HepG2 (cell line): ENCODE data around the gene CIAPIN1. TPM values are rescaled to one million over a fixed set of nuclear protein-coding genes. Genes with fewer than 3 reads are reported as not detected.

Source experiments
- FOXO1 ChIP-seq: sonication (generic); formaldehyde crosslinking; IDR thresholded peaks from 2 replicates; pipeline ENCODE4 v1.4.0; 2020; ENCODE audit warnings: missing genetic modification reagents
- IKZF4 ChIP-seq: sonication (generic); formaldehyde crosslinking; IDR thresholded peaks from 2 replicates; pipeline ENCODE4 v1.5.1; 2020; ENCODE audit warnings: borderline replicate concordance, mild to moderate bottlenecking, low read depth, missing genetic modification reagents; ENCODE audit errors: not compliant biosample characterization
- KDM2A ChIP-seq: sonication (generic); formaldehyde crosslinking; IDR thresholded peaks from 2 replicates; pipeline ENCODE4 v1.4.0; 2020; ENCODE audit warnings: low read depth, missing genetic modification reagents, borderline replicate concordance
- KLF6 ChIP-seq: IDR thresholded peaks from 2 replicates; pipeline ENCODE4 v1.8.0; 2016; ENCODE audit warnings: missing biosample characterization, missing genetic modification reagents
- NCOA1 ChIP-seq: sonication (generic); formaldehyde crosslinking; IDR thresholded peaks from 2 replicates; pipeline ENCODE4 v1.9.0; 2021; ENCODE audit warnings: missing genetic modification reagents
- NFKB2 ChIP-seq: sonication (generic); formaldehyde crosslinking; IDR thresholded peaks from 2 replicates; pipeline ENCODE4 v1.4.0; 2020; ENCODE audit warnings: missing genetic modification reagents, borderline replicate concordance
- NONO ChIP-seq, 2 experiments: fragments of 450-650 bp in 1 of 2; sonication (generic) in 1 of 2; formaldehyde crosslinking in 1 of 2; IDR thresholded peaks in 1 of 2; conservative IDR thresholded peaks in 1 of 2; 2 replicates each; pipeline versions ENCODE4 v1.6.1 to v1.8.0; 2017 to 2022; ENCODE audit warnings: mild to moderate bottlenecking in 1 of 2, missing genetic modification reagents in 1 of 2, moderate library complexity in 1 of 2
- RFXAP ChIP-seq: sonication (generic); formaldehyde crosslinking; IDR thresholded peaks from 2 replicates; pipeline ENCODE4 v1.4.0; 2020; ENCODE audit warnings: missing genetic modification reagents, borderline replicate concordance
- RNF2 ChIP-seq: fragments of 450-650 bp; conservative IDR thresholded peaks from 2 replicates; pipeline ENCODE4 v1.6.1; 2016; ENCODE audit warnings: low read depth
- ZBTB7A ChIP-seq: sonication (generic); formaldehyde crosslinking; IDR thresholded peaks from 2 replicates; pipeline ENCODE4 v1.8.0; 2022; ENCODE audit warnings: mild to moderate bottlenecking, missing genetic modification reagents
- ZNF329 ChIP-seq: sonication (generic); formaldehyde crosslinking; IDR thresholded peaks from 2 replicates; pipeline ENCODE4 v1.9.0; 2021; ENCODE audit warnings: low read depth, mild to moderate bottlenecking, missing genetic modification reagents
- ZNF337 ChIP-seq: sonication (generic); formaldehyde crosslinking; IDR thresholded peaks from 2 replicates; pipeline ENCODE4 v1.5.1; 2020; ENCODE audit warnings: missing genetic modification reagents, low read depth, mild to moderate bottlenecking, borderline replicate concordance
- ZNF441 ChIP-seq: sonication (generic); formaldehyde crosslinking; IDR thresholded peaks from 2 replicates; pipeline ENCODE4 v1.7.0; 2021; ENCODE audit warnings: missing genetic modification reagents, borderline replicate concordance
- ZNF713 ChIP-seq: sonication (generic); formaldehyde crosslinking; IDR thresholded peaks from 2 replicates; pipeline ENCODE4 v1.4.0; 2020; ENCODE audit warnings: mild to moderate bottlenecking, missing genetic modification reagents
- ZNF781 ChIP-seq: sonication (generic); formaldehyde crosslinking; IDR thresholded peaks from 2 replicates; pipeline ENCODE4 v1.5.1; 2020; ENCODE audit warnings: borderline replicate concordance, mild to moderate bottlenecking, missing genetic modification reagents; ENCODE audit errors: not compliant biosample characterization
- ZNF782 ChIP-seq: sonication (generic); formaldehyde crosslinking; IDR thresholded peaks from 2 replicates; pipeline ENCODE4 v1.4.0; 2020; ENCODE audit warnings: missing genetic modification reagents, mild to moderate bottlenecking, borderline replicate concordance
- polyA plus RNA-seq, 8 experiments: library from polyadenylated mRNA; depleted of rRNA in 3 of 8; stranded (reverse) in 7 of 8; unstranded in 1 of 8; fragments of >200 nt; fragmentation: Illumina TruSeq in 4 of 8; extraction: Trizol in 4 of 8; gene quantifications; 2 replicates each; pipeline versions ENCODE4 v1.2.1 to v1.2.3, GENCODE V29; 2011 to 2016; ENCODE audit warnings: low read depth in 4 of 8, missing spikeins in 1 of 8, mixed read lengths in 1 of 8; ENCODE audit not compliant: insufficient read depth in 1 of 8
- total RNA-seq, 5 experiments: library from RNA; depleted of rRNA; stranded (reverse); fragments of >200 nt; fragmentation: Illumina TruSeq; extraction: Trizol; gene quantifications; 2 replicates each; pipeline ENCODE4 v1.2.3, GENCODE V29; 2016; ENCODE audit warnings: low read depth in 1 of 5
- TF ChIP-seq, protein P1 (sequence below): sonication (generic); formaldehyde crosslinking; IDR thresholded peaks from 2 replicates; pipeline ENCODE4 v1.4.0; 2020; ENCODE audit warnings: mild to moderate bottlenecking, missing genetic modification reagents
- TF ChIP-seq, protein P2 (sequence below): sonication (generic); formaldehyde crosslinking; IDR thresholded peaks from 2 replicates; pipeline ENCODE4 v1.5.0; 2020; ENCODE audit warnings: mild to moderate bottlenecking, missing genetic modification reagents
- TF ChIP-seq, protein P3 (sequence below): sonication (generic); formaldehyde crosslinking; IDR thresholded peaks from 2 replicates; pipeline ENCODE4 v1.4.0; 2020; ENCODE audit warnings: mild to moderate bottlenecking, missing genetic modification reagents

CIAPIN1 gene
- total and polyA plus RNA-seq, 2 of the 13 experiments (the other 11 are each of a cell fraction or from before 2014, with no cell fraction given), result 69.3 to 89.7 TPM

DNA sequence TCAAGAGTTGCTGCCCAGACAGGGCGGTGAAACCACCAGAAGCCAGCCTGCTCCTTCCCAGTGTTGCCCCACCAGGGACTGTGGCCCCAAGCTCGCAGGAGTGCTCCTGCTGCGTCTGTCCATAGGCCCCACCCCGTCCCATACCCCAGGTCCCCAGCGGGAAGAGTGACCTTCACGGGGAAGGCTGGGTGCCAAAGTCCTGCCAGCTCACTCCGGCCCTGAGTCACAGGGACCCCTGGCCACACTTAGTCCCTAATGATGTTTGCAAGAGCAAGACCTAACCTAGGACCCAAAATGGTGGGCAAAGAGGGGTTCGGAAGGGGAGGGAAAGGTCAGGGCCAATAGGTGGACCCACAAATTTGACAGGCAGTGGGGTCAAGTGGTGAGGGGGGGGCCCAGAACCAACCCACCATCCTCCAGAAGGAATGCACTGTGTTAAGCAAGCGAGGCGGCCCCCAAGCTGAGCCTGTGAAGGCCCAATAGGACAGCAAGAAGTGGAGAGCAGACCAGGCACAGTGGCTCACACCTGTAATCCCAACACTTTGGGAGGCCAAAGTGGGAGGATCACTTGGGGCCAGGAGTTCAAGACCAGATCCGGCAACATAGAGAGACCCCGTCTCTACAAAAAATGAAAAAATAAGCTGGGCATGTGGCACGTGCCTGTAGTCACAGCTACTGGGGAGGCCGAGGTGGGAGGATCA, 35.8 kb upstream of the CIAPIN1 start (continued):
- TF ChIP-seq, protein P1, sequence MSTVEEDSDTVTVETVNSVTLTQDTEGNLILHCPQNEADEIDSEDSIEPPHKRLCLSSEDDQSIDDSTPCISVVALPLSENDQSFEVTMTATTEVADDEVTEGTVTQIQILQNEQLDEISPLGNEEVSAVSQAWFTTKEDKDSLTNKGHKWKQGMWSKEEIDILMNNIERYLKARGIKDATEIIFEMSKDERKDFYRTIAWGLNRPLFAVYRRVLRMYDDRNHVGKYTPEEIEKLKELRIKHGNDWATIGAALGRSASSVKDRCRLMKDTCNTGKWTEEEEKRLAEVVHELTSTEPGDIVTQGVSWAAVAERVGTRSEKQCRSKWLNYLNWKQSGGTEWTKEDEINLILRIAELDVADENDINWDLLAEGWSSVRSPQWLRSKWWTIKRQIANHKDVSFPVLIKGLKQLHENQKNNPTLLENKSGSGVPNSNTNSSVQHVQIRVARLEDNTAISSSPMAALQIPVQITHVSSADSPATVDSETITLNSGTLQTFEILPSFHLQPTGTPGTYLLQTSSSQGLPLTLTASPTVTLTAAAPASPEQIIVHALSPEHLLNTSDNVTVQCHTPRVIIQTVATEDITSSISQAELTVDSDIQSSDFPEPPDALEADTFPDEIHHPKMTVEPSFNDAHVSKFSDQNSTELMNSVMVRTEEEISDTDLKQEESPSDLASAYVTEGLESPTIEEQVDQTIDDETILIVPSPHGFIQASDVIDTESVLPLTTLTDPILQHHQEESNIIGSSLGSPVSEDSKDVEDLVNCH (CRISPR knock-in tag), result no peak
- TF ChIP-seq KLF6 (CRISPR knock-in tag), result no peak
- peak; percentile 4; the same call in 1 of the 2 replicates for TF ChIP-seq FOXO1 (CRISPR knock-in tag)
- TF ChIP-seq, protein P2, sequence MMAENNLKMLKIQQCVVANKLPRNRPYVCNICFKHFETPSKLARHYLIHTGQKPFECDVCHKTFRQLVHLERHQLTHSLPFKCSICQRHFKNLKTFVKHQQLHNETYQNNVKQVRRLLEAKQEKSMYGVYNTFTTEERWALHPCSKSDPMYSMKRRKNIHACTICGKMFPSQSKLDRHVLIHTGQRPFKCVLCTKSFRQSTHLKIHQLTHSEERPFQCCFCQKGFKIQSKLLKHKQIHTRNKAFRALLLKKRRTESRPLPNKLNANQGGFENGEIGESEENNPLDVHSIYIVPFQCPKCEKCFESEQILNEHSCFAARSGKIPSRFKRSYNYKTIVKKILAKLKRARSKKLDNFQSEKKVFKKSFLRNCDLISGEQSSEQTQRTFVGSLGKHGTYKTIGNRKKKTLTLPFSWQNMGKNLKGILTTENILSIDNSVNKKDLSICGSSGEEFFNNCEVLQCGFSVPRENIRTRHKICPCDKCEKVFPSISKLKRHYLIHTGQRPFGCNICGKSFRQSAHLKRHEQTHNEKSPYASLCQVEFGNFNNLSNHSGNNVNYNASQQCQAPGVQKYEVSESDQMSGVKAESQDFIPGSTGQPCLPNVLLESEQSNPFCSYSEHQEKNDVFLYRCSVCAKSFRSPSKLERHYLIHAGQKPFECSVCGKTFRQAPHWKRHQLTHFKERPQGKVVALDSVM, result peak; percentile 97
- TF ChIP-seq NCOA1 (CRISPR knock-in tag), result peak; percentile 79; the same call in 1 of the 2 replicates
- TF ChIP-seq KDM2A (CRISPR knock-in tag), result peak; percentile 35; the same call in 1 of the 2 replicates
- peak; percentile 46; the same call in 1 of the 2 replicates for TF ChIP-seq ZNF441 (CRISPR knock-in tag)
- TF ChIP-seq ZNF337 (CRISPR knock-in tag), result 0 out of 2 replicates have a peak, but pooled peaks have one; percentile 39
- TF ChIP-seq ZNF329 (CRISPR knock-in tag), result 0 out of 2 replicates have a peak, but pooled peaks have one; percentile 52
- no peak for TF ChIP-seq IKZF4 (CRISPR knock-in tag)
- no peak for TF ChIP-seq NONO (IDR thresholded peaks at IDR 0.05)
- peak; percentile 97 for TF ChIP-seq NONO (CRISPR knock-in tag; conservative IDR thresholded peaks at IDR 0.05)
- no peak for TF ChIP-seq ZNF713
- TF ChIP-seq NFKB2 (CRISPR knock-in tag), result no peak
- peak; percentile 99 for TF ChIP-seq ZBTB7A (CRISPR knock-in tag)
- peak; percentile 72; the same call in 1 of the 2 replicates for TF ChIP-seq ZNF782 (CRISPR knock-in tag)
- TF ChIP-seq RFXAP (CRISPR knock-in tag), result no peak
- TF ChIP-seq ZNF781 (CRISPR knock-in tag), result no peak
- no peak; the same call in none of the 2 replicates for TF ChIP-seq RNF2
- TF ChIP-seq, protein P3, sequence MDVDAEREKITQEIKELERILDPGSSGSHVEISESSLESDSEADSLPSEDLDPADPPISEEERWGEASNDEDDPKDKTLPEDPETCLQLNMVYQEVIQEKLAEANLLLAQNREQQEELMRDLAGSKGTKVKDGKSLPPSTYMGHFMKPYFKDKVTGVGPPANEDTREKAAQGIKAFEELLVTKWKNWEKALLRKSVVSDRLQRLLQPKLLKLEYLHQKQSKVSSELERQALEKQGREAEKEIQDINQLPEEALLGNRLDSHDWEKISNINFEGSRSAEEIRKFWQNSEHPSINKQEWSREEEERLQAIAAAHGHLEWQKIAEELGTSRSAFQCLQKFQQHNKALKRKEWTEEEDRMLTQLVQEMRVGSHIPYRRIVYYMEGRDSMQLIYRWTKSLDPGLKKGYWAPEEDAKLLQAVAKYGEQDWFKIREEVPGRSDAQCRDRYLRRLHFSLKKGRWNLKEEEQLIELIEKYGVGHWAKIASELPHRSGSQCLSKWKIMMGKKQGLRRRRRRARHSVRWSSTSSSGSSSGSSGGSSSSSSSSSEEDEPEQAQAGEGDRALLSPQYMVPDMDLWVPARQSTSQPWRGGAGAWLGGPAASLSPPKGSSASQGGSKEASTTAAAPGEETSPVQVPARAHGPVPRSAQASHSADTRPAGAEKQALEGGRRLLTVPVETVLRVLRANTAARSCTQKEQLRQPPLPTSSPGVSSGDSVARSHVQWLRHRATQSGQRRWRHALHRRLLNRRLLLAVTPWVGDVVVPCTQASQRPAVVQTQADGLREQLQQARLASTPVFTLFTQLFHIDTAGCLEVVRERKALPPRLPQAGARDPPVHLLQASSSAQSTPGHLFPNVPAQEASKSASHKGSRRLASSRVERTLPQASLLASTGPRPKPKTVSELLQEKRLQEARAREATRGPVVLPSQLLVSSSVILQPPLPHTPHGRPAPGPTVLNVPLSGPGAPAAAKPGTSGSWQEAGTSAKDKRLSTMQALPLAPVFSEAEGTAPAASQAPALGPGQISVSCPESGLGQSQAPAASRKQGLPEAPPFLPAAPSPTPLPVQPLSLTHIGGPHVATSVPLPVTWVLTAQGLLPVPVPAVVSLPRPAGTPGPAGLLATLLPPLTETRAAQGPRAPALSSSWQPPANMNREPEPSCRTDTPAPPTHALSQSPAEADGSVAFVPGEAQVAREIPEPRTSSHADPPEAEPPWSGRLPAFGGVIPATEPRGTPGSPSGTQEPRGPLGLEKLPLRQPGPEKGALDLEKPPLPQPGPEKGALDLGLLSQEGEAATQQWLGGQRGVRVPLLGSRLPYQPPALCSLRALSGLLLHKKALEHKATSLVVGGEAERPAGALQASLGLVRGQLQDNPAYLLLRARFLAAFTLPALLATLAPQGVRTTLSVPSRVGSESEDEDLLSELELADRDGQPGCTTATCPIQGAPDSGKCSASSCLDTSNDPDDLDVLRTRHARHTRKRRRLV, result no peak
